Measurements from ENCODE around the gene BFSP1. TPM values are rescaled to one million over a fixed set of nuclear protein-coding genes. Genes with fewer than 3 reads are reported as not detected.
A peak's percentile ranks its signal among the peaks of the same experiment; 100 is the strongest.

BFSP1 gene
- total RNA-seq, 3 donors from 2014 or later: 0.17 to 1.1 (median 0.70) TPM

DNA sequence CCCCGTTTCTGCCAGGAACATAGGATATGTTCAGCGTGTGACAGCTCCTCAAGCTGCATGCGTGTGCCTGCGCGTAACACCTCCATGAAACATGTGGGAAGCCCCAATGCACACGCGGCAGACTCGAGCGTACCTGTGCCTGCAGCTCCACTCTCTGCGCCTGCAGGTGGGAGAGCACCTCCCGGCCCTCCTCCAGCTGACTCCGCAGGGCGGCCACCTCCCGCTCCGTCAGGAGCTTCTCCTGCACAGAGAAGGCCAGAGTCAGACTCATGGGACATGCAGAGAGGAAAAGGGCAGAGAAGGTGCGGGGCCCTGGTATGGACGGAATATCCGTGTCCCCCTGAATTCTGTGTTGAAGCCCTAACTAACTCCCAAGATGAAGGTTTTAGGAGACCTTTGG lies 22.4 kb downstream of the BFSP1 start:
- Histone ChIP-seq H3K36me3 (ENCODE audit: low read depth) (no peaks in the 10 kb centered on the region), H3K4me1 (ENCODE audit: low read depth) (peaks cover 5% of the 10 kb centered on the region), H3K4me3 (no peak overlapping the region), H3K9me3 (no peaks in the 10 kb centered on the region)
- TF ChIP-seq, protein P1, sequence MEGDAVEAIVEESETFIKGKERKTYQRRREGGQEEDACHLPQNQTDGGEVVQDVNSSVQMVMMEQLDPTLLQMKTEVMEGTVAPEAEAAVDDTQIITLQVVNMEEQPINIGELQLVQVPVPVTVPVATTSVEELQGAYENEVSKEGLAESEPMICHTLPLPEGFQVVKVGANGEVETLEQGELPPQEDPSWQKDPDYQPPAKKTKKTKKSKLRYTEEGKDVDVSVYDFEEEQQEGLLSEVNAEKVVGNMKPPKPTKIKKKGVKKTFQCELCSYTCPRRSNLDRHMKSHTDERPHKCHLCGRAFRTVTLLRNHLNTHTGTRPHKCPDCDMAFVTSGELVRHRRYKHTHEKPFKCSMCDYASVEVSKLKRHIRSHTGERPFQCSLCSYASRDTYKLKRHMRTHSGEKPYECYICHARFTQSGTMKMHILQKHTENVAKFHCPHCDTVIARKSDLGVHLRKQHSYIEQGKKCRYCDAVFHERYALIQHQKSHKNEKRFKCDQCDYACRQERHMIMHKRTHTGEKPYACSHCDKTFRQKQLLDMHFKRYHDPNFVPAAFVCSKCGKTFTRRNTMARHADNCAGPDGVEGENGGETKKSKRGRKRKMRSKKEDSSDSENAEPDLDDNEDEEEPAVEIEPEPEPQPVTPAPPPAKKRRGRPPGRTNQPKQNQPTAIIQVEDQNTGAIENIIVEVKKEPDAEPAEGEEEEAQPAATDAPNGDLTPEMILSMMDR (IDR thresholded peaks at IDR 0.05): no peak
- DNase-seq (no peak), ATAC-seq (no peak)
- intact Hi-C loops (cut with DNase I, micrococcal nuclease): loop anchor here in 1 of 2 donors (10.0 kb wide), 2 partner anchors 106 to 486 kb away; no protein-coding TSS in a partner anchor

DNA sequence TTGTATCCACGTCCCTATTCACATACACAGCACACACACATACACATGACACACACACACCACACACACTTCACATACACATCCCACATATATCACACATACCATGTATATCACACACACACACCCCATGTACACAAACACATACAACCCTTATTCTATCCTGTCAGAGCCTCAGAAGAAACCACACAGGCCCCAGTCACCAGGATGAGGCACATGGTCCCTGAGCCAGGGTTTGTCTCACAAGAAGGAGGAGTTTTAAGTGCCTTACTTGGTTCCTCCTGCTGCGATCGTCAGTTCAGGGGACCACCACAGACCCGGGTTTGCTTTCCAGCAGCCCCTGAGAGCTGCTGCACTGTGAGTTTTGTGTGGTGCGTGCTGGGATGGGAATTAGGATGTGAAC lies 23.6 kb downstream of the BFSP1 start:
- Histone ChIP-seq H3K9me3 (no peaks in the 10 kb centered on the region), H3K4me3 (no peak overlapping the region), H3K4me1 (ENCODE audit: low read depth) (peaks cover 5% of the 10 kb centered on the region), H3K36me3 (ENCODE audit: low read depth) (no peaks in the 10 kb centered on the region)
- TF ChIP-seq, protein P1 (IDR thresholded peaks at IDR 0.05): no peak
- DNase-seq (no peak), ATAC-seq (no peak)
- intact Hi-C loops (cut with DNase I, micrococcal nuclease): loop anchor here in 1 of 2 donors (10.0 kb wide), 2 partner anchors 107 to 487 kb away; no protein-coding TSS in a partner anchor

DNA sequence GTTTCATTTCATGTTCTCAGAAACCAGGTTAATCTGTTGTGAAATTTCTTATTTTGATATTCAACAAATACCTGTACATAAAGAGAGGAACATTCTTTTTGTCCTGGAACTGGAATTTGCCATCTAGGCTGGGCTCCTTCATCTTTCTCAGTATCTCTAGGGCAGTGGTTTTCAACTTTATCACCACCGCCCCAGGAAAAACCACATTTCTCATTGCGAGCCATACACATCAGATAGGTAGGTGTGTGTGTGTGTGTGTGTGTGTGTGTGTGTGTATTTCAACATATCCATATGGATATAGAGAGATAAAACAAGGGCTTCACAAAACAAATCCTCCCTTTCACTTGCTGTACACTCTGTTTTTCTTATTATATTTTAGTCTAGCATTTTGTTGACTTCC lies 24.1 kb downstream of the BFSP1 start:
- peaks cover 5% of the 10 kb centered on the region for H3K4me1 ChIP-seq (ENCODE audit: low read depth)
- intact Hi-C loops (cut with DNase I, micrococcal nuclease): loop anchor here in 1 of 2 donors (10.0 kb wide), 2 partner anchors 108 to 488 kb away; no protein-coding TSS in a partner anchor
- no peak overlapping the region for H3K4me3 ChIP-seq
- H3K9me3 ChIP-seq: no peaks in the 10 kb centered on the region
- DNase-seq (no peak), ATAC-seq (no peak)
- H3K36me3 ChIP-seq (ENCODE audit: low read depth): no peaks in the 10 kb centered on the region
- TF ChIP-seq, protein P1 (IDR thresholded peaks at IDR 0.05): no peak

DNA sequence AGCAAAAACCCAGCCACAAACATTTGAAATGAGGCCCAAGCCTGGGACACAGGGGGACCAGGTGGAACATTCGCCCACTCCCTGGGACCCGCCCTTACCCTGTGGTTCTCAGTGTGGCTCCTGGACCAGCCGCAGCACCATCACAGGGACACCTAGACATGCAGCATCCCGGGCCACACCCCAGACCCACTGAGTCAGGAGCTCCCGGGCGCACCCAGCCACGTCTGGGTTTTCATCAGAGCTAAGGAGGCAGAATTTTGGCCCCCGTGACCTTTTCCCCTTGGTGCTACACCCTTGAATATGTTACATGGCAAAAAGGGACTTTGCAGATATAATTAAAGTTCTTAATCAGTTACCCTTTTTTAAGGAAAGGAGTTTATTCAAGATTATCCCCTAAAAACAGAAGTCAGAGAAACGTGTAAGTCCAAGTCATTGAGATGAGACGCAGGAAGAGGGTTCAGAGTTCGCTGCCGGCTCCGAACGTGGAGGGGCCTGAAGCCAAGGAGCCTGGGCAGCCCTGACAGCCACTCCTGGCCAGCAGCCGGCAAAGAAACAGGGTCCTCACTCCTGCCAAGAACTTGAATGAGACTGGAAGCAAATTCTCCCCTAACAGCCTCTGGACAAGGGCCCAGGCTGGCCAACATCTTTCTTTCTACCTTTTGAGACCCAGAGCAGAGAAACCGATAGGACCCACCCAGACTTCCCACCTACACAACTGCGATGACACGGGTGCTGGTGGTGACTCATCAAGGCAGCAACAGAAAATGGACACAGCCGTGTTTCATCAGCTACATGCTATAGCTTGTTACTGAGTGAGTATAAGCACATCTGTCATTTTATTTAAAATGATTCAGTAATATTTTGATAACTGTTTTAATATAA lies 25.3 kb downstream of the BFSP1 start:
- ATAC-seq (peak; percentile 14), DNase-seq (peak in 1 of 3 donors; percentile 63)
- H3K4me3 ChIP-seq: no peak overlapping the region
- intact Hi-C loops (cut with DNase I, micrococcal nuclease): loop anchor here in 1 of 2 donors (10.0 kb wide), 2 partner anchors 109 to 489 kb away; no protein-coding TSS in a partner anchor
- no peaks in the 10 kb centered on the region for H3K36me3 ChIP-seq (ENCODE audit: low read depth)
- TF ChIP-seq, protein P1 (IDR thresholded peaks at IDR 0.05): no peak
- no peaks in the 10 kb centered on the region for H3K9me3 ChIP-seq
- peaks cover 5% of the 10 kb centered on the region for H3K4me1 ChIP-seq (ENCODE audit: low read depth)

DNA sequence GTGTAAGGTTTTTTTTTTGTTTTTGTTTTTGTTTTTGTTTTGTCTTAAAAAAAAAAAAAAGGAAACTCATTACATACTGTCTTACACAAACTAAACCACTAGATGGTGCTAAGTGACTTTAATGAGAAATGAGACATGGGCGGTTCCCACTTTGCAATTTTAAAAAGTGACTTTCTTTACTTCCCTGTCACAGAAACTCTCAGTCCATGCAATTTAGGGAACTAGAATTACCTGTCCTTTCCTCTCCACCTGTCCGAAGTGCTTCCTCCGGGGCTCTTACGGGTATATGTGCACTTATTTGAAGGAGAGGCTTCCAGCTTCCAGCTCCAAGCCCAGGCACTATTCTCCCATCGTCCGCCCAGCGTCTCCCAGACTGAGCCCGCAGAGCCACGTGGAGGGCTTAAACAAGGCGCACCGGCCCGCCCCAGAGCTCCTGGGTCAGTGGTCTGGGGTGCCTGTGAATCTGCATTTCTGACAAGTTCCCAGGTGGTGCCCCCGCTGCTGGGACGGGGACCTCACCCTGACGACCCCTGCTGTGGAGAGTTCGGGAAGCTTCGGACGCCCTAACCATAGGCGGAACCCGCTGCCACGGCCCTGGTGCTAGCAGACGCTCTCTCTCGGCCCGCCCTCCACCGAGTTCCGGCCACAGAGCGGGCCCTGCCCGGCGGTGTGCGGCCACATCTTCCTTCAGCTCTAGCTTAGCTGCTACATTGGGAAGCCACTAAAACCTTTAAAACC lies 26.1 kb downstream of the BFSP1 start:
- no peaks in the 10 kb centered on the region for H3K36me3 ChIP-seq (ENCODE audit: low read depth)
- ATAC-seq (peak; percentile 86), DNase-seq (peak; percentile 69 to 78 (median 75))
- intact Hi-C loops (cut with DNase I, micrococcal nuclease): loop anchor here in 1 of 2 donors (10.0 kb wide), 2 partner anchors 110 to 490 kb away; no protein-coding TSS in a partner anchor
- H3K4me1 ChIP-seq (ENCODE audit: low read depth): peaks cover 5% of the 10 kb centered on the region
- TF ChIP-seq, protein P1 (IDR thresholded peaks at IDR 0.05): peak; percentile 41
- H3K4me3 ChIP-seq: no peak overlapping the region
- H3K9me3 ChIP-seq: no peaks in the 10 kb centered on the region

All from mucosa of descending colon (tissue), 3 donors.